GM23338 (cell line): ENCODE results near the gene NR1I2.
A peak's percentile ranks its signal among the peaks of the same experiment; 100 is the strongest.

Experiments
- CREB1 ChIP-seq: fragments of 250-450 bp; sonication (Bioruptor Pico); IDR thresholded peaks from 2 replicates; pipeline ENCODE4 v1.5.0; 2020; ENCODE audit warnings: low read depth, mild to moderate bottlenecking, moderate library complexity
- CTCF ChIP-seq, 2 experiments: fragments of 200-600 bp in 1 of 2; sonication (generic) in 1 of 2; conservative IDR thresholded peaks; 2 replicates each; pipeline versions ENCODE4 v1.5.1 to v1.6.1; 2016 to 2017; ENCODE audit warnings: antibody characterized with exemption in 2 of 2, low read depth in 2 of 2, mild to moderate bottlenecking in 2 of 2, moderate library complexity in 1 of 2
- EZH2 ChIP-seq: fragments of 200-600 bp; sonication (generic); IDR thresholded peaks from one replicate; pipeline ENCODE4 v1.8.0; 2017; ENCODE audit warnings: antibody characterized with exemption, mild to moderate bottlenecking, low read depth; ENCODE audit not compliant: unreplicated experiment
- EZH2phosphoT487 ChIP-seq: fragments of 200-600 bp; sonication (generic); IDR thresholded peaks from one replicate; pipeline ENCODE4 v1.8.1; 2018; ENCODE audit warnings: antibody characterized with exemption; ENCODE audit not compliant: unreplicated experiment
- JUNB ChIP-seq: IDR thresholded peaks from one replicate; pipeline ENCODE4 v1.6.1; 2016; ENCODE audit warnings: antibody characterized with exemption; ENCODE audit not compliant: unreplicated experiment
- NANOG ChIP-seq: IDR thresholded peaks from 2 replicates; pipeline ENCODE4 v1.6.1; 2016; ENCODE audit warnings: antibody characterized with exemption, borderline replicate concordance
- POLR2AphosphoS5 ChIP-seq: IDR thresholded peaks from 2 replicates; pipeline ENCODE4 v1.6.1; 2016; ENCODE audit warnings: antibody characterized with exemption, low read depth
- STAT1 ChIP-seq: IDR thresholded peaks from one replicate; pipeline ENCODE4 v1.6.1; 2016; ENCODE audit warnings: antibody characterized with exemption; ENCODE audit not compliant: unreplicated experiment
- ZNF114 ChIP-seq: fragments of 250-450 bp; sonication (Bioruptor Pico); IDR thresholded peaks from 2 replicates; pipeline ENCODE4 v1.5.0; 2020; ENCODE audit warnings: mild to moderate bottlenecking, moderate library complexity
- ZNF331 ChIP-seq: fragments of 250-450 bp; sonication (Bioruptor Pico); IDR thresholded peaks from 2 replicates; pipeline ENCODE4 v1.5.0; 2020; ENCODE audit warnings: low read depth, mild to moderate bottlenecking, moderate library complexity
- TF ChIP-seq, protein P1 (sequence below): IDR thresholded peaks from one replicate; pipeline ENCODE4 v1.6.1; 2018; ENCODE audit warnings: antibody characterized with exemption; ENCODE audit not compliant: unreplicated experiment
- TF ChIP-seq, protein P2 (sequence below): IDR thresholded peaks from 2 replicates; pipeline ENCODE4 v1.6.1; 2016; ENCODE audit warnings: antibody characterized with exemption

- peak in 1 of 2 experiments; percentile 45; a peak in 2 of 4 replicates for TF ChIP-seq CTCF (conservative IDR thresholded peaks at IDR 0.05; ENCODE audit: low read depth in 2 of 2)
- TF ChIP-seq EZH2, result no peak
- no peak for TF ChIP-seq POLR2AphosphoS5
- no peak for TF ChIP-seq EZH2phosphoT487
- TF ChIP-seq ZNF114 (CRISPR knock-in tag), result no peak
- TF ChIP-seq STAT1, result no peak
- TF ChIP-seq CREB1 (CRISPR knock-in tag), result no peak
- TF ChIP-seq, protein P1, sequence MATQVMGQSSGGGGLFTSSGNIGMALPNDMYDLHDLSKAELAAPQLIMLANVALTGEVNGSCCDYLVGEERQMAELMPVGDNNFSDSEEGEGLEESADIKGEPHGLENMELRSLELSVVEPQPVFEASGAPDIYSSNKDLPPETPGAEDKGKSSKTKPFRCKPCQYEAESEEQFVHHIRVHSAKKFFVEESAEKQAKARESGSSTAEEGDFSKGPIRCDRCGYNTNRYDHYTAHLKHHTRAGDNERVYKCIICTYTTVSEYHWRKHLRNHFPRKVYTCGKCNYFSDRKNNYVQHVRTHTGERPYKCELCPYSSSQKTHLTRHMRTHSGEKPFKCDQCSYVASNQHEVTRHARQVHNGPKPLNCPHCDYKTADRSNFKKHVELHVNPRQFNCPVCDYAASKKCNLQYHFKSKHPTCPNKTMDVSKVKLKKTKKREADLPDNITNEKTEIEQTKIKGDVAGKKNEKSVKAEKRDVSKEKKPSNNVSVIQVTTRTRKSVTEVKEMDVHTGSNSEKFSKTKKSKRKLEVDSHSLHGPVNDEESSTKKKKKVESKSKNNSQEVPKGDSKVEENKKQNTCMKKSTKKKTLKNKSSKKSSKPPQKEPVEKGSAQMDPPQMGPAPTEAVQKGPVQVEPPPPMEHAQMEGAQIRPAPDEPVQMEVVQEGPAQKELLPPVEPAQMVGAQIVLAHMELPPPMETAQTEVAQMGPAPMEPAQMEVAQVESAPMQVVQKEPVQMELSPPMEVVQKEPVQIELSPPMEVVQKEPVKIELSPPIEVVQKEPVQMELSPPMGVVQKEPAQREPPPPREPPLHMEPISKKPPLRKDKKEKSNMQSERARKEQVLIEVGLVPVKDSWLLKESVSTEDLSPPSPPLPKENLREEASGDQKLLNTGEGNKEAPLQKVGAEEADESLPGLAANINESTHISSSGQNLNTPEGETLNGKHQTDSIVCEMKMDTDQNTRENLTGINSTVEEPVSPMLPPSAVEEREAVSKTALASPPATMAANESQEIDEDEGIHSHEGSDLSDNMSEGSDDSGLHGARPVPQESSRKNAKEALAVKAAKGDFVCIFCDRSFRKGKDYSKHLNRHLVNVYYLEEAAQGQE, result no peak
- TF ChIP-seq NANOG, result no peak
- no peak for TF ChIP-seq ZNF331 (CRISPR knock-in tag)
- no peak for TF ChIP-seq JUNB
- TF ChIP-seq, protein P2, sequence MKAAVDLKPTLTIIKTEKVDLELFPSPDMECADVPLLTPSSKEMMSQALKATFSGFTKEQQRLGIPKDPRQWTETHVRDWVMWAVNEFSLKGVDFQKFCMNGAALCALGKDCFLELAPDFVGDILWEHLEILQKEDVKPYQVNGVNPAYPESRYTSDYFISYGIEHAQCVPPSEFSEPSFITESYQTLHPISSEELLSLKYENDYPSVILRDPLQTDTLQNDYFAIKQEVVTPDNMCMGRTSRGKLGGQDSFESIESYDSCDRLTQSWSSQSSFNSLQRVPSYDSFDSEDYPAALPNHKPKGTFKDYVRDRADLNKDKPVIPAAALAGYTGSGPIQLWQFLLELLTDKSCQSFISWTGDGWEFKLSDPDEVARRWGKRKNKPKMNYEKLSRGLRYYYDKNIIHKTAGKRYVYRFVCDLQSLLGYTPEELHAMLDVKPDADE, result no peak
Observed at GRCh38 chr3:119781330-119782198, at the start of gene NR1I2.
